Stimulated activated memory B cell treated with anti-CD40 and anti-IgM and Interleukin-4, amounts not matched to agents 10 μg/mL and 1 μg/mL and 100 μg/mL, for 72 hours (primary cell): ENCODE measurements around the gene PDK1.
"Not testable (repeated sequence)": the region's sequence is repeated elsewhere in the genome, so short reads cannot be mapped to it uniquely, and the experiment has no call there.

Source experiments
- ATAC-seq: fragments of 150-1000 bp; cut with Tn5 transposase; 2 replicates; pipeline ENCODE4 v1.10.0; 2021
- H3K27ac Mint-ChIP-seq: one replicate; pipeline ENCODE4 v1.8.0; 2022; ENCODE audit warnings: mild to moderate bottlenecking, mixed read lengths
- H3K27me3 Mint-ChIP-seq: one replicate; pipeline ENCODE4 v1.8.0; 2022; ENCODE audit warnings: mixed read lengths
- H3K36me3 Mint-ChIP-seq: one replicate; pipeline ENCODE4 v1.8.0; 2022; ENCODE audit warnings: mixed read lengths
- H3K4me1 Mint-ChIP-seq: one replicate; pipeline ENCODE4 v1.8.0; 2022; ENCODE audit warnings: mixed read lengths
- H3K4me3 Mint-ChIP-seq: one replicate; pipeline ENCODE4 v1.8.0; 2022; ENCODE audit warnings: mild to moderate bottlenecking, moderate library complexity, mixed read lengths
- H3K9me3 Mint-ChIP-seq: one replicate; pipeline ENCODE4 v1.8.0; 2022; ENCODE audit warnings: mixed read lengths

Gene PDK1

GRCh38 chr2:172540421-172540820, 15.5 kb upstream of the PDK1 start:
- H3K27ac Mint-ChIP-seq = no peak overlapping the region
- H3K4me3 Mint-ChIP-seq = no peak overlapping the region
- H3K4me1 Mint-ChIP-seq = no peaks in the 10 kb centered on the region
- no peak for ATAC-seq
- H3K9me3 Mint-ChIP-seq = peaks cover 20% of the 10 kb centered on the region
- H3K27me3 Mint-ChIP-seq = no peaks in the 10 kb centered on the region
- peaks cover 45% of the 10 kb centered on the region for H3K36me3 Mint-ChIP-seq

DNA sequence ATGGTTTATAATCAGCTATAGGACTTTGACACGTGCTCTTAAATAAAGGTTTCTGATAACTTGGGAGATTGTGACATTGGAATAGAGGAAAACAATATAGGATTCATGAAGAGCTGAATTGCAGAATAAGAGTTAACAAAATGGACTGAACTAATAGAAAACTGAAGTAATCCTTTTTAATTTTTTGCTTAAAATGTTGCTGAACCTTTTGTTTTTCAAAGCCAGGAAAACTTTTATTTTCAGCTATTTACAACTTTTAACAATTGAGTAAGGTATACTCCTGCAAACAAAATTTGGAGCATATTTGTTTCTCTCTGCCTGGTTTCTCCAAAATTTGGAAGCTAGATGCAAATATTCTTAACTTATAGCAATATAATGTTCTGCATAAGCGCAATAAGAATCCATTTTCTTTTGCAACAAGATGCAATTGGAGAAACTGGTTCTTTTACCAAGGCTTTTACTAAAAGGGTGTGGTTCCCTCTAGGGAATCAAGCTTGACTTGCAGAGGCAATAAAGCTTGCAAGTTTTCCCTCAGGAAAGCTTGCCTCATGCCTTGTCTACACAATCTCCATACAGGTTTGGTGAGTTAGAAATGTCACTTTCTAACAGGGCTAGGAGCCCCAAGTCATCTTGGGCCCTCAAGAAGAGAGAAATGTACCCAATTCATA, 10.3 kb upstream of the PDK1 start:
- Mint-ChIP-seq H3K36me3 (peaks cover 49% of the 10 kb centered on the region), H3K9me3 (peaks cover 22% of the 10 kb centered on the region), H3K4me3 (no peak overlapping the region), H3K27ac (no peak overlapping the region), H3K27me3 (no peaks in the 10 kb centered on the region), H3K4me1 (peaks cover 5% of the 10 kb centered on the region)
- no peak for ATAC-seq

GRCh38 chr2:172549131-172549530, 6.8 kb upstream of the PDK1 start:
- H3K36me3 Mint-ChIP-seq = peaks cover 33% of the 10 kb centered on the region
- no peak overlapping the region for H3K4me3 Mint-ChIP-seq
- H3K4me1 Mint-ChIP-seq = peaks cover 16% of the 10 kb centered on the region
- no peak for ATAC-seq
- no peak overlapping the region for H3K27ac Mint-ChIP-seq
- peaks cover 10% of the 10 kb centered on the region for H3K9me3 Mint-ChIP-seq
- no peaks in the 10 kb centered on the region for H3K27me3 Mint-ChIP-seq

GRCh38 chr2:172549802-172550201, 6.1 kb upstream of the PDK1 start:
- H3K9me3 Mint-ChIP-seq, ATAC-seq, H3K27me3 Mint-ChIP-seq, H3K4me3 Mint-ChIP-seq, H3K27ac Mint-ChIP-seq: not testable (repeated sequence)
- H3K4me1 Mint-ChIP-seq = peaks cover 21% of the 10 kb centered on the region
- H3K36me3 Mint-ChIP-seq = peaks cover 28% of the 10 kb centered on the region

- Mint-ChIP-seq H3K4me1 (peaks cover 24% of the 10 kb centered on the region), H3K36me3 (peaks cover 24% of the 10 kb centered on the region), H3K4me3 (no peak overlapping the region), H3K9me3 (peaks cover 7% of the 10 kb centered on the region), H3K27ac (no peak overlapping the region), H3K27me3 (no peaks in the 10 kb centered on the region)
- ATAC-seq = no peak
Measured at GRCh38 chr2:172550419-172550818, 5.5 kb upstream of the PDK1 start.

DNA sequence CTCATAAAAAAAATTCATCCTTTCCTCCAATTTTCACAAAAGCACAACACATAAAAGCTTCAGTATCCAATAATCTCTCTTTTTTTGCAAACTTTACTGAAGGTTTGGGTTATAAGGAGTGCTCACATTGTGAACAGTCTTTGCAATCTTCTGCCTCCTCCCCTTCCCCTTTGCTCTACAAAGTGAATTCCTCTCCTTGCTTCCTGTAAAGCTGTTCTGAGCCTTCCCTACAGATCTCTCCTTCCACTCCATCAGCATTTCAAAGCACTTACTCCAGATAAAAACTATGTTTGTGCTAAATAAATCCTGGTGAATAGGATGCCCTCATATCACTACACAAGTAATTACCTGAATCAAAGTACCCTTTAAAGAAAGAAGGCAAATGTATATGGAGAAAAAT, 4.6 kb upstream of the PDK1 start:
- Mint-ChIP-seq H3K4me3 (no peak overlapping the region), H3K27me3 (no peaks in the 10 kb centered on the region), H3K4me1 (peaks cover 24% of the 10 kb centered on the region), H3K36me3 (peaks cover 23% of the 10 kb centered on the region), H3K9me3 (peaks cover 7% of the 10 kb centered on the region), H3K27ac (no peak overlapping the region)
- no peak for ATAC-seq

DNA sequence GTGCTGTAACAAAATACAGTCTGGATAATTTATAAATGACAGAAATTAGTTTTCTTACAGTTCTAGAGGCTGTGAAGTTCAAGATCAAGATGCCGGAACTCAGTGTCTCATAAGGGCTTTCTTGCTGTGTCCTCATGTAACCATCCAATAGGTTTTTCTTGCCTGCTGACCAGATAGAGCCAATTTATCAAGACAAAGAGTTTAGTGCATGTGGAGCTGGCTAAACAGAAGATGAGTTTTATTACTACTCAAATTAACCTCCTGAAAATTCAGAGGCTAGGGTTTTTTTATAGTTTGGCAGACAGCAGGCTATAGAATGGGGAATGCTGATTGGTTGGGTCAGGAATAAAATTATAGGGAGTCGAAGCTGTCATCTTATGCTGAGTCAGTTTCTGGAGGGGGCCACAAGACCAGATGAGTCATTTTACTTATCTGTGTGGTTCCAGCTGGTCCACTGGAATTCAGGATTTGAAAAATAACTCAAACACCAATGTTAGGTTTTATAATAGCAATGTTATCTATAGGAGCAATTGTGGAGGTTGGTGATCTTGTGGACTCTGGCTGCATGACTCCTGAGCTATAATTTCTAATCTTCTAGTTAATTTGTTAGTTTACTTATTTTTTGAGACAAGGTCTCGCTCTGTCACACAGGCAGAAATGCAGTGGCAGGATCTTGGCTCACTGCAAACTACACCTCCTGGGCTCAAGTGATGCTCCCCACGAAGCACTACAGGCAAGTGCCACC, 3.2 kb upstream of the PDK1 start:
- no peak for ATAC-seq

DNA sequence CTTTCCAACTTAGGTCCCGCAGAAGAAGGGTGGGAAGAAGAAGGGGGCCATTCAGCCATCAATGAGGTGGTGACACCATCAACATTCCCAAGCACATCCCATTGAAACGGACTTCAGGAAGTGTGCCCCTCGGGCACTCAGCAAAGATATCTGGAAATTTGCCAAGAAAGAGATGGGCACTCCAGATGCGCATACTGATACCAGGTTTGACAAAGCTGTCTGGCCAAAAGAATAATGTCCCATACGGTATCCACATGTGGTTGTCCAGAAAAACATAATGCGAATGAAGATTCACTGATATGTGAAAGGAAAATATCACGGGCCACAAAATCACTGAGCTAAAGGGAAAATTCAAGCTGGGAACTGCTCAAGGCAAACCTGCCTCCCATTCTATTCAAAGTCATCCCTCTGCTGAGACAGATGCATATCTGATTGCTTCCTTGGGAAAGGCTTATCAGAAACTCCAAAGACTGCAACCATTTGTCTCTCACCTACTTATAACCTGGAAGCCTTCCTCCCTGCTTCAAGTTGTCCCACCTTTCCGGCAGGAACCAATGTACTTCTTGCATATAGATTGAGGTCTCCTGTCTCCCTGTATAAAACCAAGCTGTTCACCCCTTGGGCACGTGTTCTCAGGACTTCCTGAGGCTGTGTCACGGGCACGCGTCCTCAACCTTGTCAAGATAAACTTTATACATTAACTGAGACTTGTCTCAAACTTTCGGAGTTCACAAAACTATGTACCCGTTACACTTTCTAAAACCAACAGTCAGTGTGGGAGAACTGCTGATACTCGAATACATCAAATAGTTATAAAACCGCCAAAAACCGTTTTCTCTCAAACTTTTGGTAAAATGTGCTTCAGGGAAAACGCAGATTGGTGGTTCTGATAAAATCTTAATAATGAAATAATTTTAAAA, 1.3 kb upstream of the PDK1 start:
- H3K9me3 Mint-ChIP-seq = no peaks in the 10 kb centered on the region
- H3K27me3 Mint-ChIP-seq = no peaks in the 10 kb centered on the region
- peak overlapping the region; percentile 95 for H3K27ac Mint-ChIP-seq
- peak overlapping the region; percentile 13 for H3K4me3 Mint-ChIP-seq
- H3K4me1 Mint-ChIP-seq = peaks cover 41% of the 10 kb centered on the region
- H3K36me3 Mint-ChIP-seq = peaks cover 6% of the 10 kb centered on the region
- no peak for ATAC-seq

More for the DNA sequence above, 3.2 kb upstream of the PDK1 start:
- H3K36me3 Mint-ChIP-seq = peaks cover 15% of the 10 kb centered on the region
- H3K4me3 Mint-ChIP-seq = no peak overlapping the region
- peaks cover 2% of the 10 kb centered on the region for H3K9me3 Mint-ChIP-seq
- H3K27ac Mint-ChIP-seq = no peak overlapping the region
- H3K27me3 Mint-ChIP-seq = no peaks in the 10 kb centered on the region
- H3K4me1 Mint-ChIP-seq = peaks cover 33% of the 10 kb centered on the region

- H3K4me3 Mint-ChIP-seq = peak overlapping the region; percentile 94
Measured at GRCh38 chr2:172555272-172555521, 693 bp upstream of the PDK1 start.

GRCh38 chr2:172556284-172557033, 569 bp downstream of the PDK1 start:
- peak; percentile 79 for ATAC-seq
- no peaks in the 10 kb centered on the region for H3K27me3 Mint-ChIP-seq
- peak overlapping the region; percentile 95 for H3K27ac Mint-ChIP-seq
- peak overlapping the region; percentile 99 for H3K4me3 Mint-ChIP-seq
- peaks cover 37% of the 10 kb centered on the region for H3K4me1 Mint-ChIP-seq
- no peaks in the 10 kb centered on the region for H3K9me3 Mint-ChIP-seq
- H3K36me3 Mint-ChIP-seq = peaks cover 1% of the 10 kb centered on the region

More at GRCh38 chr2:172555272-172555521, 693 bp upstream of the PDK1 start:
- Mint-ChIP-seq H3K36me3 (peaks cover 6% of the 10 kb centered on the region), H3K27ac (peak overlapping the region; percentile 95), H3K9me3 (no peaks in the 10 kb centered on the region), H3K27me3 (no peaks in the 10 kb centered on the region), H3K4me1 (peaks cover 41% of the 10 kb centered on the region)
- no peak for ATAC-seq

DNA sequence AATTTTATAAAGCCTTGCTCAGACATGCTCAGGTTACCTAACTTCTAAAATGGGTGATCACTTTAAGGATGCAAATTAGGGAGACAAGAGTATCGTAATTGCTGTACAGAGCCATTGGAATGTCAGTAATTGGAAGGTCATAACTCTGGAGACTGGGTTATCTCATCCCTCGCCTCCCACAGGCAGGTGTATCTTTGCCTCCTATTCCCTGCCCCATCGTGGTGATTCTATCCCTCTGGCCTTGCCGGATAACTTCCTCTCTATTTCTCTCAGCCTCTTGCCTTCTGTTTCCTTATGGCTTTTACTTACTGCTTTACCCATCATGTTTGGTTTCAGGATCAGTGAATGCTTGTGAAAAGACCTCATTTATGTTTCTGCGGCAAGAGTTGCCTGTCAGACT, 2.5 kb downstream of the PDK1 start:
- Mint-ChIP-seq H3K4me1 (peaks cover 36% of the 10 kb centered on the region), H3K9me3 (no peaks in the 10 kb centered on the region), H3K27ac (no peak overlapping the region), H3K36me3 (no peaks in the 10 kb centered on the region), H3K27me3 (no peaks in the 10 kb centered on the region), H3K4me3 (no peak overlapping the region)
- ATAC-seq = no peak

DNA sequence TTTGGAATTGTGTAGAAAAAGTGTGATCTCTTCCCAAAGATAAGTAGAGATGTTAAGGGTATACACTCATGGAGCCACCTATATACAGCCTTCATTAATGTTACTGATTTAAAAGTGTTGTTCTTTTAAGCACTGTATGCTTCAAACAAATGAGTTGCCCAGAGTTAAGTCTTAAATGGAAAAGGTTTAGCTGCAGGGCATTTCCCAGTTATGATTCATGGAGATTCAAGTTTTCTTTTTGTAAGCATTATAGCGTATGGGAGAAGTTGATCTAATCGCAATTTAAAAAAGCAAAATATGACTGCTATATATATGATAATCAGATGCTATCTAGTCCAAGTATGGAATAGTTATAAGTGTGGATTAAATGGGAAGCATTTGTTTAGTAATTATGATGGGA, 4.8 kb downstream of the PDK1 start:
- Mint-ChIP-seq H3K4me1 (peaks cover 23% of the 10 kb centered on the region), H3K36me3 (peaks cover 18% of the 10 kb centered on the region), H3K4me3 (no peak overlapping the region), H3K27ac (no peak overlapping the region), H3K9me3 (no peaks in the 10 kb centered on the region), H3K27me3 (no peaks in the 10 kb centered on the region)
- ATAC-seq = no peak

DNA sequence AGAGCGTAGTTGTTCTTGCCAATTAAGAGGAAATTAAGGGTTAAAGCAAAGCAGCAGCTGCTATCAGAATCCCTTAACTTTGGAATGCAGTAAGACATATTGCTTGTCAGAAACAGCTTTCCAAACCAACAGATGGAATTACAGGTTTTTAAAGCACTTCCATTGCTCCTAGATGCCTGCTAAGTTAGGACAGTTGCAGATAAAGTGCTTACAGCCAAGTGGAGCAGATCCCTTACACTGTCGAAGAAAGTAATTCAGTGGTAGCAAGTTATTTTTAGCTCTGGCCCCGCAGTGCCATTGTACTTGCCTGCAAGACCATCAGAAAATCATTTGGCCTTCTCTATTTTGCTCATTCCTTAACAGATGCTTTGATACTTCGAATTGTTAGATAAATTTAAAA, 5.4 kb downstream of the PDK1 start:
- H3K36me3 Mint-ChIP-seq = peaks cover 23% of the 10 kb centered on the region
- no peak overlapping the region for H3K4me3 Mint-ChIP-seq
- H3K4me1 Mint-ChIP-seq = peaks cover 23% of the 10 kb centered on the region
- no peak overlapping the region for H3K27ac Mint-ChIP-seq
- no peaks in the 10 kb centered on the region for H3K27me3 Mint-ChIP-seq
- H3K9me3 Mint-ChIP-seq = no peaks in the 10 kb centered on the region
- no peak for ATAC-seq

- no peak for ATAC-seq
- no peaks in the 10 kb centered on the region for H3K27me3 Mint-ChIP-seq
- no peaks in the 10 kb centered on the region for H3K9me3 Mint-ChIP-seq
- peaks cover 15% of the 10 kb centered on the region for H3K4me1 Mint-ChIP-seq
- no peak overlapping the region for H3K27ac Mint-ChIP-seq
- H3K4me3 Mint-ChIP-seq = no peak overlapping the region
- H3K36me3 Mint-ChIP-seq = peaks cover 33% of the 10 kb centered on the region
Measured at GRCh38 chr2:172562298-172562697, 6.4 kb downstream of the PDK1 start.

DNA sequence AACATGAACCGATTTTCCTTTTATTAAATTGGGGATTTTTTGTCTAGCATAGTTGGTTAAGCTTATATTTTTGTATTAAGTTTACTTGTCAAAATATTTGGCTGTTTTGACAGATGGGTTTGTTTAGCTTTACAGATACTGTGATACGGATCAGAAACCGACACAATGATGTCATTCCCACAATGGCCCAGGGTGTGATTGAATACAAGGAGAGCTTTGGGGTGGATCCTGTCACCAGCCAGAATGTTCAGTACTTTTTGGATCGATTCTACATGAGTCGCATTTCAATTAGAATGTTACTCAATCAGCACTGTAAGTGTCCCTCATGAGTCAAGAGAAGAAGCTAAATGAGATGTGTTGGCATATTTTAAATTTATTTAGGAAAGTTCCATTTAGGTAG, 8.5 kb downstream of the PDK1 start:
- Mint-ChIP-seq H3K4me1 (no peaks in the 10 kb centered on the region), H3K27me3 (no peaks in the 10 kb centered on the region), H3K9me3 (no peaks in the 10 kb centered on the region), H3K36me3 (peaks cover 45% of the 10 kb centered on the region), H3K4me3 (no peak overlapping the region), H3K27ac (no peak overlapping the region)
- no peak for ATAC-seq
